CD14-positive monocyte (primary cell): ENCODE data around the gene PTPRH. TPM values are rescaled to one million over a fixed set of nuclear protein-coding genes. Genes with fewer than 3 reads are reported as not detected.

Source experiments
- DNase-seq, 3 donors: peaks; one replicate each; pipeline ENCODE4 v3.0.0-alpha.2; 2011 to 2022
- H2AFZ ChIP-seq: 2 replicates; pipeline ENCODE4 v1.6.0; 2012; ENCODE audit warnings: mild to moderate bottlenecking, low read depth, low read length, inconsistent platforms; ENCODE audit not compliant: insufficient read depth, poor library complexity, severe bottlenecking
- H3K27ac ChIP-seq, 2 donors: 1 replicate in 1 of 2; 2 replicates in 1 of 2; pipeline ENCODE4 v1.5.1; 2012 to 2013; ENCODE audit warnings: low read length in 2 of 2, control low read depth in 1 of 2, inconsistent platforms in 1 of 2, low read depth in 1 of 2, mild to moderate bottlenecking in 1 of 2
- H3K27me3 ChIP-seq, 2 donors: one replicate each; pipeline versions ENCODE4 v1.6.0 to v1.6.1; 2011 to 2013; ENCODE audit warnings: low read length in 2 of 2; ENCODE audit not compliant: control insufficient read depth in 2 of 2, insufficient read depth in 2 of 2
- H3K36me3 ChIP-seq, 2 donors: replicated peaks in 1 of 2; 1 replicate in 1 of 2; 2 replicates in 1 of 2; pipeline versions ENCODE4 v1.5.1 to v1.6.1; 2012 to 2013; ENCODE audit warnings: low read length in 2 of 2, control low read depth in 1 of 2, inconsistent platforms in 1 of 2, mild to moderate bottlenecking in 1 of 2; ENCODE audit not compliant: insufficient read depth in 2 of 2, control insufficient read depth in 1 of 2
- H3K4me1 ChIP-seq, 2 donors: 1 replicate in 1 of 2; 2 replicates in 1 of 2; pipeline versions ENCODE4 v1.5.1 to v1.6.1; 2012 to 2013; ENCODE audit warnings: low read length in 2 of 2, control low read depth in 1 of 2, inconsistent platforms in 1 of 2, mild to moderate bottlenecking in 1 of 2, moderate library complexity in 1 of 2; ENCODE audit not compliant: insufficient read depth in 2 of 2, control insufficient read depth in 1 of 2
- H3K4me2 ChIP-seq: replicated peaks from 2 replicates; pipeline ENCODE3; 2012; ENCODE audit warnings: low read length, moderate library complexity, mild to moderate bottlenecking; ENCODE audit not compliant: poor library complexity, severe bottlenecking; ENCODE audit errors: extremely low read depth
- H3K4me3 ChIP-seq, 3 experiments: fragments of 200-600 bp in 1 of 3; sonication (generic) in 1 of 3; replicated peaks in 1 of 3; 1 replicate in 2 of 3; 2 replicates in 1 of 3; pipeline ENCODE4 v1.5.1; 2011 to 2013; ENCODE audit warnings: low read length in 3 of 3, mild to moderate bottlenecking in 3 of 3, control low read depth in 2 of 3, low read depth in 2 of 3, inconsistent platforms in 1 of 3, moderate library complexity in 1 of 3
- H3K79me2 ChIP-seq: 2 replicates; pipeline ENCODE4 v1.6.0; 2012; ENCODE audit warnings: mild to moderate bottlenecking, control low read depth, inconsistent platforms, low read length, moderate library complexity; ENCODE audit not compliant: insufficient read depth
- H3K9ac ChIP-seq: 2 replicates; pipeline ENCODE4 v1.6.0; 2017; ENCODE audit warnings: low read length, mild to moderate bottlenecking; ENCODE audit not compliant: insufficient read depth, poor library complexity, severe bottlenecking
- H3K9me3 ChIP-seq, 2 donors: replicated peaks in 1 of 2; 1 replicate in 1 of 2; 2 replicates in 1 of 2; pipeline versions ENCODE4 v1.5.1 to v1.6.1; 2012 to 2013; ENCODE audit warnings: low read length in 2 of 2, control low read depth in 1 of 2; ENCODE audit not compliant: control insufficient read depth in 1 of 2, insufficient read depth in 1 of 2
- H4K20me1 ChIP-seq: 2 replicates; pipeline ENCODE4 v1.6.0; 2012; ENCODE audit warnings: mild to moderate bottlenecking, low read length, control low read depth, moderate library complexity; ENCODE audit not compliant: insufficient read depth
- H3K27ac Mint-ChIP-seq, 7 donors: one replicate each; pipeline ENCODE4 v1.8.0; 2020; ENCODE audit warnings: mild to moderate bottlenecking in 7 of 7, mixed read lengths in 7 of 7, moderate library complexity in 6 of 7, inconsistent platforms in 2 of 7
- H3K27me3 Mint-ChIP-seq, 3 donors: one replicate each; pipeline ENCODE4 v1.8.0; 2021 to 2022; ENCODE audit warnings: low read depth in 3 of 3, mild to moderate bottlenecking in 3 of 3, mixed read lengths in 3 of 3, moderate library complexity in 3 of 3, inconsistent platforms in 1 of 3
- H3K36me3 Mint-ChIP-seq, 2 donors: one replicate each; pipeline ENCODE4 v1.8.0; 2020; ENCODE audit warnings: mixed read lengths in 2 of 2, inconsistent platforms in 1 of 2, mild to moderate bottlenecking in 1 of 2
- H3K4me1 Mint-ChIP-seq: one replicate; pipeline ENCODE4 v1.8.0; 2020; ENCODE audit warnings: mild to moderate bottlenecking, mixed read lengths
- H3K4me3 Mint-ChIP-seq, 2 donors: one replicate each; pipeline ENCODE4 v1.8.0; 2020; ENCODE audit warnings: mild to moderate bottlenecking in 2 of 2, mixed read lengths in 2 of 2, moderate library complexity in 1 of 2
- H3K9me3 Mint-ChIP-seq, 7 donors: one replicate each; pipeline ENCODE4 v1.8.0; 2020 to 2022; ENCODE audit warnings: mixed read lengths in 7 of 7, mild to moderate bottlenecking in 6 of 7, moderate library complexity in 6 of 7, inconsistent platforms in 2 of 7
- WGBS: methylation state at CpG from one replicate; pipeline ENCODE4 v1.1.5; 2013; ENCODE audit warnings: missing lambda C conversion rate; ENCODE audit not compliant: insufficient coverage; 5-methylcytosine and 5-hydroxymethylcytosine counted together
- intact Hi-C, 2 donors: fragments of 100-400 bp; cut with micrococcal nuclease; formaldehyde crosslinking; loops; one replicate each; pipeline versions ENCODE4 v1.15.0 to v1.15.1; 2023
- polyA plus RNA-seq, 3 donors: library from polyadenylated mRNA; depleted of rRNA in 1 of 3; unstranded in 2 of 3; stranded (reverse) in 1 of 3; fragments of 300-500 nt in 2 of 3; fragments of >200 nt in 1 of 3; fragmentation: Illumina TruSeq in 2 of 3; gene quantifications; 1 replicate in 2 of 3; 2 replicates in 1 of 3; pipeline ENCODE4 v1.2.3, GENCODE V29; 2012 to 2021
- TF ChIP-seq, protein P1 (sequence below): fragments of 200-600 bp; IDR thresholded peaks from one replicate; pipeline ENCODE4 v1.8.0; 2022; ENCODE audit warnings: antibody characterized with exemption, mild to moderate bottlenecking

Gene PTPRH
- polyA plus RNA-seq, 3 donors: 0.08 to 0.53 TPM; not detected in 1

DNA sequence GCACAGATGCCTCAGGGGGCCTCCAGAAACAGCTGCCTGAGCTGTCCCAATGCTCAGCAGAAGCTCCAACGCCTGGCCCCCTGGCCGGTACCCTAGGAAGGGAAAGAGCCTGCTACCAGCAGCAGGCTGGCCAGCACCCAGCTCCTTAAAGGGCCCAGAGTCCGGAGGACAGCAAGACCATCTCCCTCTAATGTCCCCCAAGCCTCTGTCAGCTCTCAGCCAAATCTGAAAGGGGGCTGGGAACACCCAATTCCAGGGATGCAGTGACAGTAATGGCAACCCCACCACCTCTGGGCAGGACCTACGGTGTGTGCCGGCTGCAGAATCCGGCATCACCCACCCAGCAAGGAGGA, 45.3 kb upstream of the PTPRH start:
- H3K4me1 ChIP-seq: peaks cover 70 to 85% of the 10 kb centered on the region in 2 donors
- Mint-ChIP-seq H3K27ac (peak overlapping the region; percentile 94 to 99 (median 98)), H3K4me3 (peak overlapping the region; percentile 98 to 100), H3K36me3 (peaks cover 15 to 25% of the 10 kb centered on the region in 2 donors), H3K4me1 (peaks cover 80% of the 10 kb centered on the region), H3K27me3 (no peaks in the 10 kb centered on the region), H3K9me3 (peaks cover 0 to 2% (median 0%) of the 10 kb centered on the region in 7 donors)
- H3K4me3 ChIP-seq: peak overlapping the region; percentile 67 to 94 (median 70)
- DNase-seq: no peak
- H3K36me3 ChIP-seq: peaks cover 6 to 9% of the 10 kb centered on the region in 2 donors
- H3K27me3 ChIP-seq: no peaks in the 10 kb centered on the region
- TF ChIP-seq, protein P1, sequence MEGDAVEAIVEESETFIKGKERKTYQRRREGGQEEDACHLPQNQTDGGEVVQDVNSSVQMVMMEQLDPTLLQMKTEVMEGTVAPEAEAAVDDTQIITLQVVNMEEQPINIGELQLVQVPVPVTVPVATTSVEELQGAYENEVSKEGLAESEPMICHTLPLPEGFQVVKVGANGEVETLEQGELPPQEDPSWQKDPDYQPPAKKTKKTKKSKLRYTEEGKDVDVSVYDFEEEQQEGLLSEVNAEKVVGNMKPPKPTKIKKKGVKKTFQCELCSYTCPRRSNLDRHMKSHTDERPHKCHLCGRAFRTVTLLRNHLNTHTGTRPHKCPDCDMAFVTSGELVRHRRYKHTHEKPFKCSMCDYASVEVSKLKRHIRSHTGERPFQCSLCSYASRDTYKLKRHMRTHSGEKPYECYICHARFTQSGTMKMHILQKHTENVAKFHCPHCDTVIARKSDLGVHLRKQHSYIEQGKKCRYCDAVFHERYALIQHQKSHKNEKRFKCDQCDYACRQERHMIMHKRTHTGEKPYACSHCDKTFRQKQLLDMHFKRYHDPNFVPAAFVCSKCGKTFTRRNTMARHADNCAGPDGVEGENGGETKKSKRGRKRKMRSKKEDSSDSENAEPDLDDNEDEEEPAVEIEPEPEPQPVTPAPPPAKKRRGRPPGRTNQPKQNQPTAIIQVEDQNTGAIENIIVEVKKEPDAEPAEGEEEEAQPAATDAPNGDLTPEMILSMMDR: no peak
- H2AFZ ChIP-seq: peak overlapping the region; percentile 65
- H3K27ac ChIP-seq: peak overlapping the region; percentile 92
- H3K79me2 ChIP-seq: peaks cover 93% of the 10 kb centered on the region
- no peaks in the 10 kb centered on the region for H3K9me3 ChIP-seq
- peak overlapping the region; percentile 78 for H3K9ac ChIP-seq
- WGBS: 0% methylated on average over 3 of the region's 6 CpGs
- intact Hi-C loops: loop anchor here in 1 of 2 donors (5.0 to 10.0 kb wide), 2 partner anchors 33 to 140 kb away; partner anchors contain the start of gene PPP1R12C
- peak overlapping the region; percentile 89 for H3K4me2 ChIP-seq
- peaks cover 85% of the 10 kb centered on the region for H4K20me1 ChIP-seq

GRCh38 chr19:55253842-55254624, 44.7 kb upstream of the PTPRH start:
- no peaks in the 10 kb centered on the region for H3K9me3 ChIP-seq
- H3K4me1 ChIP-seq: peaks cover 66 to 81% of the 10 kb centered on the region in 2 donors
- H3K9me3 Mint-ChIP-seq: peaks cover 0 to 2% (median 0%) of the 10 kb centered on the region in 7 donors
- H3K36me3 ChIP-seq: peaks cover 6 to 15% of the 10 kb centered on the region in 2 donors
- no peaks in the 10 kb centered on the region for H3K27me3 ChIP-seq
- peak; percentile 74 to 86 (median 84) for DNase-seq
- H3K79me2 ChIP-seq: peaks cover 99% of the 10 kb centered on the region
- peak overlapping the region; percentile 94 to 99 (median 98) for H3K27ac Mint-ChIP-seq
- intact Hi-C loops: loop anchor here in 1 of 2 donors (5.0 to 10.0 kb wide), 2 partner anchors 33 to 139 kb away; partner anchors contain the start of gene PPP1R12C
- peak overlapping the region; percentile 65 for H2AFZ ChIP-seq
- peaks cover 15 to 27% of the 10 kb centered on the region in 2 donors for H3K36me3 Mint-ChIP-seq
- H3K9ac ChIP-seq: peak overlapping the region; percentile 78
- WGBS: under 1% methylated on average over 16 of the region's 23 CpGs
- H3K4me3 Mint-ChIP-seq: peak overlapping the region; percentile 98 to 100
- peak overlapping the region; percentile 89 for H3K4me2 ChIP-seq
- H3K4me1 Mint-ChIP-seq: peaks cover 78% of the 10 kb centered on the region
- peaks cover 91% of the 10 kb centered on the region for H4K20me1 ChIP-seq
- H3K27ac ChIP-seq: peak overlapping the region; percentile 92
- peak overlapping the region; percentile 67 to 94 (median 70) for H3K4me3 ChIP-seq
- TF ChIP-seq, protein P1: no peak
- no peaks in the 10 kb centered on the region for H3K27me3 Mint-ChIP-seq
